SK-N-MC (cell line): ENCODE data around the gene CFAP58.

Experiments used
- EZH2 ChIP-seq: fragments of 200-600 bp; sonication (generic); IDR thresholded peaks from one replicate; pipeline ENCODE4 v1.6.1; 2017; ENCODE audit warnings: antibody characterized with exemption
- POLR2AphosphoS5 ChIP-seq: IDR thresholded peaks from 2 replicates; pipeline ENCODE4 v1.6.1; 2012; ENCODE audit warnings: mild to moderate bottlenecking, low read depth, low read length, borderline replicate concordance

- TF ChIP-seq POLR2AphosphoS5: no peak
- TF ChIP-seq EZH2: no peak
Observed at GRCh38 chr10:104344219-104344618, 9.4 kb upstream of the CFAP58 start.
